ENCODE results near the gene LRAT.

The LRAT gene

DNA sequence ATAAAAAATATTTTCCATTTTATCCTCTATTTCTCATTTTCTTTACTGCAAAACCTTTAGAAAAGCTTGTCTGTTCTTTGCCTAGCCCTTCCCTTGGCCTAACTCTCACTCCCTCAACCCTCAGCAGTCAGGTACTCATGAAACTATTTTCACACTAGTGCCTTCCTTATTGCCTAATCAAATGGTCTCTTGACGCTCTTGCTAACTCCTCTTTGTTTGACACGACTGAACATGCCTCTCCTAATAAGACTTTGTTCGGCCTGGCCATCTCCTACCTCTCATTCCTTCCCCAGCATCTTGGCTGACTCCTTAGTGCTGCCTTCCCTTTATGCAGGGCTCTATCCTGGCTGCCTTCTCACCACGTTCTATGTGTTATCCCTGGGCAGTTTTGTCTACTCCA, 11.1 kb upstream of the LRAT start:
- TF ChIP-seq NFRKB (IDR thresholded peaks at IDR 0.05) = no peak
- TF ChIP-seq ZNF384 (IDR thresholded peaks at IDR 0.05) = no peak
- no peak for TF ChIP-seq ELF4 (IDR thresholded peaks at IDR 0.05)
- no peak for TF ChIP-seq L3MBTL2 (conservative IDR thresholded peaks at IDR 0.05)
- TF ChIP-seq FOXA1 (IDR thresholded peaks at IDR 0.05) = no peak
- no peak for TF ChIP-seq FOXK2 (IDR thresholded peaks at IDR 0.05)
- TF ChIP-seq LEF1 (IDR thresholded peaks at IDR 0.05; ENCODE audit: borderline replicate concordance) = no peak
- TF ChIP-seq, protein P1, sequence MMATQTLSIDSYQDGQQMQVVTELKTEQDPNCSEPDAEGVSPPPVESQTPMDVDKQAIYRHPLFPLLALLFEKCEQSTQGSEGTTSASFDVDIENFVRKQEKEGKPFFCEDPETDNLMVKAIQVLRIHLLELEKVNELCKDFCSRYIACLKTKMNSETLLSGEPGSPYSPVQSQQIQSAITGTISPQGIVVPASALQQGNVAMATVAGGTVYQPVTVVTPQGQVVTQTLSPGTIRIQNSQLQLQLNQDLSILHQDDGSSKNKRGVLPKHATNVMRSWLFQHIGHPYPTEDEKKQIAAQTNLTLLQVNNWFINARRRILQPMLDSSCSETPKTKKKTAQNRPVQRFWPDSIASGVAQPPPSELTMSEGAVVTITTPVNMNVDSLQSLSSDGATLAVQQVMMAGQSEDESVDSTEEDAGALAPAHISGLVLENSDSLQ (IDR thresholded peaks at IDR 0.05) = no peak
- no peak for TF ChIP-seq SUZ12 (IDR thresholded peaks at IDR 0.05)
- TF ChIP-seq ARNT (IDR thresholded peaks at IDR 0.05) = no peak
- no peak for TF ChIP-seq SP1 (IDR thresholded peaks at IDR 0.05)
- no peak for TF ChIP-seq HDGF (IDR thresholded peaks at IDR 0.05; ENCODE audit: borderline replicate concordance)
- no peak for TF ChIP-seq BHLHE40 (IDR thresholded peaks at IDR 0.05; ENCODE audit: borderline replicate concordance)
- POLR2A ChIA-PET = no interaction called here

DNA sequence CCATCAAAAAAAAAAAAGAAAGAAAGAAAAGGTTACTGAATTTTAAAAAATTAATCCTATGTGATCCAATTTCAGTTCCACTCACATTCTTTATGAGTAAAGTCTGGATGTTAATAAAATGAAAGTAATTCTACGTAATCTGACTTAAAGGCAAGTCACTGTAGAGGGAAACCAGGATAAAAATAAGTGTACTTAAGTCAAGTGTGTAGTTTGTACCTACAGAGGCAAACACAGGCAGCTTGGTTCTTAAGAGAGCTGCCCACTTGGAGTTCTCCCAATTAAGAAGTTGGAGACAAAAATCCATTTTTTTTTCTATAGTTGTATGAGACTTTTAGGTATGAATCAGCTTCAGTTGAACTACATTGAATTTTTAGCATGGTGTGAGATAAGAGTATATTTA, 7.0 kb upstream of the LRAT start:
- DNase-seq (ENCODE audit: extremely low spot score) = no peak
- TF ChIP-seq ELF4 (IDR thresholded peaks at IDR 0.05) (no peak), FOXM1 (IDR thresholded peaks at IDR 0.05; ENCODE audit: borderline replicate concordance) (no peak), ZNF384 (IDR thresholded peaks at IDR 0.05) (no peak), NFRKB (IDR thresholded peaks at IDR 0.05) (no peak), CTBP1 (IDR thresholded peaks at IDR 0.05; ENCODE audit: borderline replicate concordance) (no peak), SP1 (IDR thresholded peaks at IDR 0.05) (no peak), FOXA1 (IDR thresholded peaks at IDR 0.05) (no peak), SUZ12 (IDR thresholded peaks at IDR 0.05) (no peak)
- ChIA-PET CTCF (no interaction called here), POLR2A (no interaction called here)

More for the DNA sequence above, 11.1 kb upstream of the LRAT start:
- no peak for DNase-seq (ENCODE audit: extremely low spot score)
- CTCF ChIA-PET = no interaction called here

DNA sequence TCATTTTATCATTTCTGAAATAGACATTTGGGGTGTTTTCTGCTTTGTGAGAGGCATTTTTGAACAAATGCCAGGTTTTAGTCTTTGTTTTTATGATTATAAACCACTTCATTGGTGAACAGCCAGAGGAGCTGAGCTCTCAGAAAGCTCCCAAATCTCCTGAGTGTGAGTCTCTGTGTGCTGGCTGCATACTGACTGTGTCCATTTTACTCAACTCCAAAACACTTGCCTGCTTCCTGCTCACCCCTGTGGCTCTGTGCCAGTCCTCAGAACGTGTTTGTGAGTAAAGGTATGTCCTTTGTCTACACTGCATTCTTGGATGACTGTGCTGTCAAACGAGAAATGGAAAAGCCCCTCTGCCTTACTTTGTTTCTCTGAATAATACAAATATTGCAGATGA, 5.4 kb upstream of the LRAT start:
- DNase-seq (ENCODE audit: extremely low spot score) = no peak
- POLR2A ChIA-PET = no interaction called here
- TF ChIP-seq FOXK2 (IDR thresholded peaks at IDR 0.05) (no peak), CTBP1 (IDR thresholded peaks at IDR 0.05; ENCODE audit: borderline replicate concordance) (no peak), LEF1 (IDR thresholded peaks at IDR 0.05; ENCODE audit: borderline replicate concordance) (no peak), ARNT (IDR thresholded peaks at IDR 0.05) (no peak), HDGF (IDR thresholded peaks at IDR 0.05; ENCODE audit: borderline replicate concordance) (no peak), L3MBTL2 (conservative IDR thresholded peaks at IDR 0.05) (no peak), SUZ12 (IDR thresholded peaks at IDR 0.05) (no peak), FOXA1 (IDR thresholded peaks at IDR 0.05) (no peak), ZNF384 (IDR thresholded peaks at IDR 0.05) (no peak), SP1 (IDR thresholded peaks at IDR 0.05) (no peak), NFRKB (IDR thresholded peaks at IDR 0.05) (no peak), ELF4 (IDR thresholded peaks at IDR 0.05) (no peak), FOXM1 (IDR thresholded peaks at IDR 0.05; ENCODE audit: borderline replicate concordance) (no peak), BHLHE40 (IDR thresholded peaks at IDR 0.05; ENCODE audit: borderline replicate concordance) (no peak), TARDBP (IDR thresholded peaks at IDR 0.05) (no peak)
- TF ChIP-seq, protein P1 (IDR thresholded peaks at IDR 0.05) = no peak

DNA sequence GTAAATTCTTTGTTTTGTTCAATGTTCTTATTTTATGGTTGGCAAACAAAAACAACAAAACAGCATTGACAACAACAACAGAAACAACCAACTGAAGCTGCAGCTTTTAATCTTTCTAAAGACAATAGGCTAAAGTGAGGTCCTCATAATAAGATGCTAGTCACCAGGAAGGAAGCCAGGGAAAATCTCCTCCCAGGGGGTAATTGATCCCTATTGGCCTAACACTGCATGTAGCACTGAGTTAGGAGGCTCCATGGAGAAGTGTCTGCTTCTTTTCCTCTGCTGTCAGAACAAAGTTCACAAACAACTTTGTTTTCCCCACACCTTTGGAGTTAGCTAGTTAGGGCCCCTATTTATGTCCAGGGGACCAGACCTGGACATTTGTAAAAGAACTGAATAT, 4.7 kb upstream of the LRAT start:
- no peak for TF ChIP-seq FOXK2 (IDR thresholded peaks at IDR 0.05)
- ChIA-PET POLR2A (no interaction called here), CTCF (interaction anchor here (1.4 kb wide), 1 partner anchor 101 kb away, joined by 3 read pairs; no protein-coding TSS in a partner anchor)
- DNase-seq (ENCODE audit: extremely low spot score) = no peak

More for the DNA sequence above, 5.4 kb upstream of the LRAT start:
- CTCF ChIA-PET = interaction anchor here (1.4 kb wide), 1 partner anchor 100 kb away, joined by 3 read pairs; no protein-coding TSS in a partner anchor

DNA sequence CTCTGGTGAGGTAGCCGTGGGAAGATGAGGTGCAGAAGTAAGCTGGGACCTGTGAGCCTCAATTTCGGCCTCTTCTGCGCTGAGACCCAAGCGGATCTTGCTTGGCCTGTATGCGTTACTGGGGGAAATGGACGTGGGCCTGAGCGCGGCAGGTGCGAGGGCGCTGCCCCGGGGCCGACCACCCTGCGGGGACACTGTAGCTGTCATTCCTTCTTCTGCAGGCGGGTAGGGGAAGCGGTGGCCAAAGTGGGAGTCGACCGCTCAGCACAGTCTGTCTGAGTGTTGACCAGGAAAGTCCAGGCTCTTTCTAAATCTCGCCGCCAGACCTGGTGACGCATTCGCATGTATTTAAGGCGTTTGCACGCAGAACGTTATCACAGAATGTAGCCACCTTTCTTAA, 3.3 kb upstream of the LRAT start:
- CTCF ChIA-PET = no interaction called here
- POLR2A ChIA-PET = interaction anchor here (0.7 kb wide), 1 partner anchor 191 kb away, joined by 3 read pairs; the partner anchor contains the start of gene PLRG1
- TF ChIP-seq SUZ12 (IDR thresholded peaks at IDR 0.05) = no peak
- TF ChIP-seq ARNT (IDR thresholded peaks at IDR 0.05) = no peak
- DNase-seq (ENCODE audit: extremely low spot score) = no peak

DNA sequence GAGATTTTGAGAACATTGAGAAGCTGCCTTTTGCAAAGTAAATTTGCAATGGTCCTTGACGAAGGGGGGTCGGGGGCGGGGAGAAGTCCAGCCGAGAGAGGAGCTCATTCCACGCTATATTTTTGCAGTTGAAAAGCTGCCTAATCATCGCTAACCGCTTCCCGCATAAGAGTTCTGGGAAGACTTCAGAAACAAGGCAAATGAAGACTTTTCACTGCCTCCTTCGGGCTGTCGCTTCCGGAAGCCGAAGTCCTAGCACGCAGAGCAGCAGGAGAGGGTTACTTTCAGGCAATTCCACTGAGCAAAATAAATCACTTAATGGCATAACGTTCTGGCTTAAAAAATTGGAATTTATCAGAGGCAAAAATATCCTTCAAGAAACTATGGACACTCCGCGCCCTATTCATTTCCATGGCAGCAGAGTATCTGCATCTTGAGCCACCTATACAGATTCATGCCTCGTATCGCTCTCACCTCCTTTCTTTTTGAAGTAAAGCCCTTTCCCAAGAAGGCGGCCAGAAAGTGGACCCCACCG, 2.6 kb upstream of the LRAT start:
- no peak for DNase-seq (ENCODE audit: extremely low spot score)
- TF ChIP-seq SUZ12 (IDR thresholded peaks at IDR 0.05) (no peak), SP1 (IDR thresholded peaks at IDR 0.05) (no peak), FOXK2 (IDR thresholded peaks at IDR 0.05) (no peak), ARNT (IDR thresholded peaks at IDR 0.05) (no peak), LEF1 (IDR thresholded peaks at IDR 0.05; ENCODE audit: borderline replicate concordance) (no peak), TARDBP (IDR thresholded peaks at IDR 0.05) (no peak), ELF4 (IDR thresholded peaks at IDR 0.05) (no peak), ZNF384 (IDR thresholded peaks at IDR 0.05) (no peak), FOXM1 (IDR thresholded peaks at IDR 0.05; ENCODE audit: borderline replicate concordance) (no peak), CTBP1 (IDR thresholded peaks at IDR 0.05; ENCODE audit: borderline replicate concordance) (no peak), NFRKB (IDR thresholded peaks at IDR 0.05) (no peak), FOXA1 (IDR thresholded peaks at IDR 0.05) (no peak), BHLHE40 (IDR thresholded peaks at IDR 0.05; ENCODE audit: borderline replicate concordance) (no peak), L3MBTL2 (conservative IDR thresholded peaks at IDR 0.05) (no peak), HDGF (IDR thresholded peaks at IDR 0.05; ENCODE audit: borderline replicate concordance) (no peak)
- TF ChIP-seq, protein P1 (IDR thresholded peaks at IDR 0.05) = no peak
- POLR2A ChIA-PET = no interaction called here
- CTCF ChIA-PET = no interaction called here

Data from HEK293T (cell line).